GM18873 (cell line): ENCODE results near the gene FAM53C.
"Not testable (repeated sequence)": the region's sequence is repeated elsewhere in the genome, so short reads cannot be mapped to it uniquely, and the experiment has no call there.

Experiments
- ATAC-seq: cut with Tn5 transposase; IDR thresholded peaks from one replicate; pipeline ENCODE4 v1.9.1; 2021; ENCODE audit warnings: mild to moderate bottlenecking, moderate library complexity, moderate number of reproducible peaks; ENCODE audit not compliant: unreplicated experiment, low FRiP score

The FAM53C gene

DNA sequence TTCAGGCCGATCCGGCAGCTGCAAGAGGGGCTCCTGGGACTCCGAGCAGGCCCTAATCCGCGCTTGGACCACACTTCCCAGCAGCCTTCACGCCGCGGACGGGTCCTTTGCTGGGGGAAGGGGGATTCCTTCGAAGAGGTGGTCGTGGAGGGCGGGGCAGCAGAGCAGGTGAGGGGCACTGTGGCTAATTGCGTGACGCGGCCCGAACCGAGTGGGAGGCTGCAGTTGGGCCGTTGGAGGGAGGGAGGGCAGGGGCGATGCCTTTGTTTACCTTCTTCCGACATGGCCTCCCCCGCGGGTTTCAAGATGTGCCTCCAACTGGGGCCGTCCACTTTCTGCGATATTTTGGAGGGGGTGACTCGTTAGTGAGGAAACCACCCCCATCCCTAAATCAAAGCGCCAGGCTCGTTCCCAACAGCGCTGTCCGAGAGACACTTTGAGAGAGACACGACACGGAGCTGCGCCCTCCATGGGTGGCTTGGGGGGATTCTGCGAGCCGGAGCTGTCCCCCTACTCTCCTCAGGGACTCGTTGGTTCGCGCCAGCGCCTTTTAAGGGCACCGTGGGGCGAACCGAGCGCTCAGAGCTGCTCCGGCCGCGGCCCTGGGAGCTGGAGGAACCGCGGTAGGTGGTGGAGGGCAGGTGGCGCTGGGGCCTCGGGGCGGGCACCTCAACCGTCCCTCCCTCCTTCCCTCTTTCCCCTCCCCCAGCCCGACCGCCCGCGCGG lies at the start of gene FAM53C:
TSS of gene FAM53C (plus strand) at position 582 of the 726 bp plus-strand sequence. CDS start 3,070 bp downstream, outside the sequence.
- peak; percentile 64 for ATAC-seq

DNA sequence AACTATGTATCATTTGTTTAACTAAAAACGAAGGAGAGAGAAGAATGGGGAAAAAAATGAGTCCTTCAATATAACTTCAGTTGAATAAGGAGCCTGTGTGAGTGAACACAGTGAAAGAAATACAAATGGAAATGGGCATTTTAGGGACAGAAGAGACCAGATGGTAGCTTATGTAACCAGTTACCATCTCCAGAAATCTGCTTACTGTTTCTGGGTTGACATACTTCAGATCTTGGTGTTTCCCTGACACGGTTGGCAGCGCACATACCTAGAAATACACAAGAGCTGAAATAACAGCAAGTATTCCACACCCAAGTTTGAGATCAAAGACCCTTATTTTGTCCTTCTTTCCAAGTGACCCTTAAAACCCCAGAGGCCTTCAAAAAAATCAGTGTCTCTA lies 48.8 kb upstream of the FAM53C start:
- ATAC-seq, result no peak

DNA sequence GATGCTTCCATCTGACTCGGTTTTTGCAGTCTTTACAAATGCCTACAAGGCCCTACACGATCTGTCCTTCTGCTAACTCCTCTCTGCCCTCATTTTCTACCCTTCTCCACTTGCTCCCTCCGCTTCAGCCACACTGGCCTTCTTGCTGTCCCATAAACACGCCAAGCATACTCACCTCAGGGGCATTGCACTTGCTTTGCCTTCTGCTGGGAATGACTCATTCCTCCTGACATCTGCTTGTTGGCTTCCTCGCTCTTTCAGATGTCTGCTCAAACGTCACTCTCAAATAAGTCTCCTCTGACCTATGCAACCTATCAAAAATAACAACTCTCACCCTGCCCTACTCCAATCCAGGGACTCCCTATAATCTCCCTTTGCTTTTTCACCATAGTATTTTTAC lies 34.7 kb upstream of the FAM53C start:
- no peak for ATAC-seq

DNA sequence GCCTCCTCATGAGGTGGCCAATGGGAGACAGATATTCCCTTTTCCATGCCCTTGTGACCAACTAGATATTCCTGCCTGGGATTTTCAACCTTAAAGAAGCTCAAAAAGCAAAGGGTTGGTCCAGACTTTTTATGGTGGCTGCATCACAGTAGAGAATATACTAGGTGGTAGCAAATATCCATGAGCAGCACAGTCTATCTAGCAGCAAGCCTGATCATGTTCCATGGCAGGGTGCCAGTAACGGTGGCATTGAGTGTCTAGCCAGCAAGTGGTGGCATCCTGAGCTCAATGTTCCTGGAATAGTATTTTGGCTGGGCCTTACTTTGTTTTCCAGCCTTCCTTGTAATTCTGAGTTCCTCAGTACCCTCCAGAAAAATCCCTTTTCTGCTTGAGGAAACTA lies 32.3 kb upstream of the FAM53C start:
- ATAC-seq, result no peak

DNA sequence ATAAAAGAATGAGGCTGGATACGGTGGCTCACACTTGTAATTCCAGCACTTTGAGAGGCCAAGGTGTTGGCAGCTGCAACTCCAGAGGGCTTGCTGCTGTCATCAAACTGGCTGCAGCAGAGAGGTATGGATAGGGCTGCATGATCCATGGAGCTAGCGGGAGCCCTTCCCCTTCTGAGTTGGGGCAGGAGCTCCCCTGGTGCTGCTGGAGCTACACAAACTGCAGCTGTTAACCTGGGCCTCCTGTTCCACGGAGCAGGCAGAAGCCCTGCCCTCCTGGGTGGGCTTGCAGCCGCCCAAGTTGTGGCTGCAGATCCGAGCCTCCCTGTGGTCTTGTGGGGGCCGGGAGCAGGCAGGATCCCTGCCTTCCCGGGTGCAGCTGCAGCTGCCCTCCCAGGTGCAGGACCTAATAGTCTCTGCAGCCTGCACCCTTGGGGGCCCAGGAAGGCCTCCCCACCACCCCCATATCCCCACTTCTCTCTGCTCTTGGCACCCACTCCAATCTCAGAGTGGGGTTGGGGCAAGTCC lies 22.3 kb upstream of the FAM53C start:
- no peak for ATAC-seq

DNA sequence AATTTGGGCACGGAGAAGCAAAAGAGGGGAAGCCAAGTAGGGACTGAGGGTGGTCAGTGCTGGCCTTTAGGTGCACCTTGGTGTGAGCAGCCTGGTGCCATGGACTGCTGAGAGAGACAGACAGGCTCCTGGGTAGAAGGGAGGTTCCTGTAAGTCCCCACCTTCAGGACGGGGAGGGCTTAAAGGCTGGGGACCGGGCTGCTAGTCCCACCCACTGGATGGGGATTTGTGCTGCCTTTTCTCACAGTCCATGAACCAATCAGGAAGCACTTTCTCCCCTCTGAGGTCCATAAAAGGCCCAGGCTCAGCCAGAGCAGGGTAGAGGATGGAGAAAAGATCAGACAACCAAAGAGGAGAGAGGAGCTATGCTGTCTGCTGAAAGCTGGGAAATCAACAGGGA lies 21.7 kb upstream of the FAM53C start:
- ATAC-seq, result no peak

DNA sequence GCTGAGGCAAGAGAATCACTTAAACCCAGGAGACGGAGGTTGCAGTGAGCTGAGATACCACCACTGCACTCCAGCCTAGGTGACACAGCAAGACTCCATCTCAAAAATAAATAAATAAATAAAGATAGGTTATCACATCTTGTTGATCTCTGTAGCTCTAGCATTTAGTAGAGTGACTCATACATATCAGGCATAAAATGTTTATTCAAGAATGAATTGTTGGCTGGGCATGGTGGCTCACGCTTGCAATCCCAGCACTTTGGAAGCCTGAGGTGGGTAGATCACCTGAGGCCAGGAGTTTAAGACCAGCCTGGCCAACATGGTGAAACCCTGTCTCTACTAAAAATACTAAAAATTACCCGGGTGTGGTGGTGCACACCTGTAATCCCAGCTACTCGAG lies 19.9 kb upstream of the FAM53C start:
- ATAC-seq, result not testable (repeated sequence)

DNA sequence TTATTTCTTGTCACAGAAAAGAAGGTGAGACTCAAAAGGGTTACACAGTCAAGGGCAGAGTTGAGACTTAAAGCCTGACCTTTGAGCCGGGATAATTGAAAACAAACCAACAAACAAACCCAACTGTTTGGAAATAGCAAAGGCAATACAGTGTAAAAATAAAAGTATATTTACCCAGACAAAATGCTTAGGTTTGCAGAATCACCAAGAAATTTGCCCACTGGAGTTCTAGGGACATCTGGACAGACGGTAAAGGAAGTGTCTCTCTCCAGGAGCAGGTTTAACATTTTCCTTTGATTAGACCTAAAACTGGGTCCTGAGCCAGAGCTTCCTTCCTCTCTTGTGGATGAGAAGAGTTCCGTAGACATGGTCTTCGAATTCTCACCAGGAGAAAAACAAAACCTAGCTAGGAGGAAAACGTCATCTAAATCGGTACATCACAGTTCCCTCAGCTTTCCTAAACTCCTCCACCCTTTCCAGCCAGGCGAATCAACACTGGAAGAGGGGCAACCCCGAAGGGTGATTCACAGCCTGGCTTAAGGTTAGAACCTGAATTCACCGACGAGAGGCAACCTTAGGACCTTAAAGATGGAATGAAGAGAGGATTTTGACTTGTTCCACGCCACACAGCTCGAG lies 7.1 kb upstream of the FAM53C start:
- ATAC-seq, result no peak

DNA sequence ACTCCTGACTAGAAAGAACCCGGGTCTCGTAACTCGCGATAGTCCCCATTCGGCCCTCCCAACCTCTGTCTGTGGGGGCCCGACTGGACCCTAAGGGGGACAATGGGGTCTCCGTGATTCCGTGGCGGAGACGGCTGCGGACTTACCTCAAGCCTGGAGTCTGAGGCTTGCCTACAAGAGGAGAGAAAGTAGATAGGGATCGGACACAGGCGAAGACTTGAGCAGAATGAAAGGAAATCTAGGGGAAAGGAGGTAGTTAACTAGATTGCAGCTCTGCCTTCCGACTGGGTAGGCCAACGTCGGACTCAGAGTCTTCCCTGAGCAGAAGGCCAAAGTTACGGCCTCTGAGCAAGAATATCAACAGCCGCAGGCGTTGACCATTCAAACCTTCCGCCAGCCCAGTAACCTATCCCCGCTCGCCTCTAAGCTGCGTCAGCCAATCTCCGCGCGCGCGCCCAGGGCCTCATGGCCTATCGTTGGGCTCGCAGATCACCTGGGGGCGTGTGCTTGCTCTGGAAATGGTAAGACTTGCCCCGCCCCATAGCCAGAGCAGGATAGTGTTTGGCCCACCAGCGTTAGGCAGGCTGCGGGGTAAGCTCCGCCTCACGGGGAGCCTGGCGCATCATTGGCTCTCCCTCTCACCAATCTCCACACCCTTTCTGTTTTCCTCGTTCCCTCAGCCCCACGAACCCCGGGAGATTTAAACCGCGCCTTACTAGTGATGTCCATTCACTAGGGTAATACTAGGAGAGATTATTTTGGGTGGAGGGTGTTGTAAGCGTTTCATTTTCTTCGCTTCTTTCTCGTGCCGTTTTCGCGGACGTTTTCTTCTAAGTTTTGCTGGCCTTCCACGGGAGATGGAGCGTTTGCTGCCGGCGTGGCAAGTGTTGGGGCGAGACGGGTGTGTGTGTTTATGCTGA lies 6.4 kb upstream of the FAM53C start, which contains the start of gene CDC25C:
TSS of gene CDC25C (minus strand) at position 356 of the 920 bp plus-strand sequence. CDS start 624 bp downstream, outside the sequence.
- peak; percentile 98 for ATAC-seq

DNA sequence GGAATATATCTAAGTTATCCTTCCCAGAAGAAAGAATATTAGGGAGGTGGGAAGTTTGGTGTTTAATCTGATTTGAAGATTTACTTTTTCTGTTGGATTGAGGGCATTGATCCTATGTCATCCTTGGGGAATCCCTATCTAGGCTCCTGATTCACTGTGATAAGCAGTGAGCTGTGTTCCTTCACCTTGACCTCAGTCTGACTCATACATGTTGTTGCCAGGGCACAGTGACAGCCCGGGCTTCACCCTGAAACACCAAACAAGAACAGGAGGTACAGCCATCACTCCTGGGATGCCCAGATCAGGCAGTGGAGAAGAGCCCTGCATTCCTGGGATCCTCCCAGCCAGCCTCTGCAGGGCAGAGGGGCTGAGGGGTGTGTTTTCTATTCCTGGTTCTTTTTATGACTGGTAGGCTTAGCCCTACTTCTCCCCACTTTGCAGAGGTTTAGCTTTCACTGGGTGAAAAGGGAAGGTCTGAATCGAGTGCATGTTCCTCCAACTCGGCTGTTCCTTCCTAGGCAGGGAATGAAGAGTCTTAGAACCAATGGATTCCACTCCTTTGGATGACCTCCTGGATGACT lies 3.1 kb upstream of the FAM53C start:
- ATAC-seq, result no peak

DNA sequence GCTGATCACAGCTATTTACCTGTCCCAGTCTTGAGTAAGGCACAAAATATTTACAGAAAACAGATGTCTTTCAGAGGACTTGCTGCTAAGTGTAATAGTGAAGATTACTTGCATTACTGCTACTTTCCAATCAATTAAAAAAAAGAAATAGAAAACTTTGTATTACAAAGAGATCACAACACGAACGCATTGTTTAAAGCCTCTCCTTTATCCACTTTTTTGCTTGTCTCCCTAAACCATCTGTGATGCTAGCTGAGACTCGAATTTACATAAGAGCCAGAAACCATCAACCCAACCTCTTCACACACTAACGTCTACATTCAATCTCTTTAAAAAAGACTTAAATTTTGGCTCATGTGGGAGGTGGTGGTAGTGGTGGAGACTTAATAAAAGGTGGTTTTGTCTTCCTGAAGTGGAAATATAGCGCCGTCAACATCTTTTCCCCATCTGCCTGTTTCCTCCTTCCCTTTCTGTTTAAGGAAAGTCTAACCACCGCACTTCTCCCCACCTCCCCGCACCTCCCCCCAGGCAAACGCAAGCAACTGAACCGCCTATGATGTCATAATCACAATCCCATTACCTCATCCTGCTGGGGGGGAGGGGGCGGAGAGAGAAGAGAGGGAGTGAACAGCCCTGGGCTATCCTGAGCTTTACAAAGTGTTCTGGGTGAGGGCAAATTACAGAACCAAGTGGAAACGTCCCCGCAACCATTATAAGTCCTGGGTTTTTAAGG lies 948 bp upstream of the FAM53C start:
- ATAC-seq, result peak; percentile 7

DNA sequence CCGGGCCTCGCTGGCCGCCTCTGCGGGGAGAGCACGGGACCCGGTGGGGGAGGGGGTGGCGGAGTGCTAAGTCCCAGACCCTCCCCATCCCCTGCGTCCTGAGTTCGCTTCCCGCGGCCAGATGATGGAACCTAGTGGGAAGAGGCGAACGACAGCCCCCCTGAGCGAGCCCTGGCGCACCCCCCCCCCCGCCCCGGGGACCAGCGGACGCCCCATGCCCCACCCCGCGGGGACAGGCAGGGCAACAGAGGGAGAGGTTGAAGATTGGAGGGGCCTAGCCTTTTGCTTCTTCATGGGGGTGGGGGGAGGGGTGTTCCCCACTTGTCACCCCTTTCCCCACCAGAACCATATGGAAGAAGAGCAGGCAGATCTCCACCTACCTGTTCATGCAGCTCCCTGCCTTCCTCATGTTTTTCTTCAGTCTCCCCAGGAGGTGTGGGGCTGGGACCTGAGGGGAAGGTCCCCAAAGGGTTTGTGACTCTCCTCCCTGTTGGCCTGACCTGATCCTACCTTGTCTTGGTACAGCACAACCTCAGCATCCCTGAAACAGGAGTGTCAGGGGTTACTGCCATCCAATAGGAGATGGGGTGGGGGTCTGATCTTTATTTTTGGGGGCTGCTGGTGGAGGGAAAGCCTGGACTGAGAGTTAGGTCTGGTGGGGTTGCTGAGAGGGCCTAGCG lies 485 bp downstream of the FAM53C start:
- peak; percentile 2 for ATAC-seq

DNA sequence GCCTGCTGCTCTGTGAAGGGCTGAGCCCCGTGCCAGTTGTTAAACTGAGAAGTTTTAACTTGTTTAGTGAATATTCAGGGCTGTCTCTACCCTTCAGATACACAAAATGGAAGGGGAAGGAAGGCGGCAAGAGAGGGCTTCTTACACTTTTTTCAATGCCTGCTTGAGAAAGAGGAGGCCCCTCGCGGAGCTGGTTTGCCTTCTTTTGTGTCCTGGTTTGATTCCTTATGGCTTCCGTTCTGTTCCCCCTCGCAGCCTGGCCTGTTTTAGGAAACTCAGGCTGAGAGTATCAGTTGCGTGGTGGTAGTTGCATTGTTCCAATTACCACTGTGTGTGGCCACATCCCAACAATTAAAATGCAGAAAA lies 1.0 kb downstream of the FAM53C start:
- no peak for ATAC-seq

DNA sequence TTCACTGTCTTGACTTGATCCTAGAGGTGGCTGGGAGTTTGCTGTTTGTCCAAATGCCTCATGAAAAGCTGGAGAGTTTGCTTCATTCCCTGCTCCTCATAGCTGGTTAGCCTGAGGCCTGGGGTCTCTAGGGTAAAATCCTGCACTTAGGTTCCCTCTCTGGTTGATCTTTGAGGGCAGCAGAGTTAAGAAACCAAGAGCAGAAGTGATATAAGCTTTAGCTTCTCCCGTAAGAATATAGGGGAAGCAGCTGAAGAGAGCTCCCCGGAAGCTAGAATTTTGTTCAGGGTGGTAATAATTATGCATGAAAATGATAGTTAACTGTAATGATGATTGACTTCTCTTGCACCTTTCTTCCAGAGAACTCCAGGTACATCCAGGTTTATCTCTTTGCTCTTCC lies 1.4 kb downstream of the FAM53C start:
- no peak for ATAC-seq

DNA sequence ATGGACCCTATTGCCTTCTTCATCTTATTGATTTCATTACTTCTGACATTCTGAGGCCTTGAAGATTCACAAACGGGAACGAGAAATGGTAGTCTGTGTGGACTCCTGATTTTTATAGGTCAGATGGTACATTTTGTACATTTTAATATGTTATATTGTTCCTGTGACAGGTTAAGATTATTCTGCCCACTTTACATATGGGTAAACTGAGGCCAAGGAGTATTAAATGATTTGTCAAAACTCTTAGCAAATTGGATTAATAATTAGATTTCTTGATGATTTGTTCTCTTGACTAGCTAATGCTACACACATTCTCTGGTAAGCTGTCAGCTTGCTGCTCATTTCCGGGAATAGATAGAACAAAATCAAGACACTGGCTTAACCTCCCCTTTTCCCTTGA lies 1.9 kb downstream of the FAM53C start:
- ATAC-seq, result no peak

DNA sequence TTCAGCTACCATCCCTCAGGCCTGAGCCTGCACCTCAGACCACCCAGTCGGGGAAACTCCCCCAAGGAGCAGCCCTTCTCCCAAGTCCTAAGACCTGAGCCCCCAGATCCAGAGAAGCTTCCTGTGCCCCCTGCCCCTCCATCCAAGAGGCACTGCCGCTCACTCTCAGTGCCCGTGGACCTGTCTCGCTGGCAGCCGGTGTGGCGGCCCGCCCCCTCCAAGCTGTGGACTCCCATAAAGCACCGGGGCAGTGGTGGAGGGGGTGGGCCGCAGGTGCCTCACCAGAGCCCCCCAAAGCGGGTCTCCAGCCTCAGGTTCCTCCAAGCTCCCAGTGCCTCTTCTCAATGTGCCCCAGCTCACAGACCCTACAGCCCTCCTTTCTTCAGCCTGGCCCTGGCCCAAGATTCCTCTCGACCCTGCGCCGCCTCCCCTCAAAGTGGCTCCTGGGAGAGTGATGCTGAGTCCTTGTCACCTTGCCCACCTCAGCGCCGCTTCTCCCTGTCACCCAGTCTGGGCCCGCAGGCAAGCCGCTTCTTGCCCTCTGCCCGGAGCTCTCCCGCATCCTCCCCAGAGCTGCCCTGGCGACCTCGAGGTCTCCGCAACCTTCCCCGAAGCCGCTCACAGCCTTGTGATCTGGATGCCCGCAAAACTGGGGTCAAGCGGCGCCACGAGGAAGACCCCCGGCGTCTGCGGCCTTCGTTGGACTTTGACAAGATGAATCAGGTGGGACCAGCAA lies 7.0 kb downstream of the FAM53C start:
- no peak for ATAC-seq

DNA sequence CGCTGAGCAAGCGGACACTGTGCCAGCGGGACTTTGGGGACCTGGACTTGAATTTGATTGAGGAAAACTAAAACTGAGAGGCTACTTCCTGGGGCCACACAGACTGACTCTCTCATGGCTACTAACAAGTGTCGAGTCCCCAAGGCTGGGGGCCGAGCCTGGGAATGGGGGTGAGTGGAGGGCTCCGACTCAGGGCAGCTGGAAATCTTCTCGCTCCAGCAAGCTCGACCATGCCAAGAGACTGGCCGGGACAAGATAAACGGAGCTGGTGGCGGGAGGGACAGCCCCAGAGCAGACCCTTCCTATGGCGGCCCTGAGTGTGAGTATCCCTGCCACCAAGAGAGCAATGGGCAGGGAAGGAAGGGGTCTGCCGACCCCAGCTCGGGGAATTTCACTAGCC lies 8.8 kb downstream of the FAM53C start:
- no peak for ATAC-seq

DNA sequence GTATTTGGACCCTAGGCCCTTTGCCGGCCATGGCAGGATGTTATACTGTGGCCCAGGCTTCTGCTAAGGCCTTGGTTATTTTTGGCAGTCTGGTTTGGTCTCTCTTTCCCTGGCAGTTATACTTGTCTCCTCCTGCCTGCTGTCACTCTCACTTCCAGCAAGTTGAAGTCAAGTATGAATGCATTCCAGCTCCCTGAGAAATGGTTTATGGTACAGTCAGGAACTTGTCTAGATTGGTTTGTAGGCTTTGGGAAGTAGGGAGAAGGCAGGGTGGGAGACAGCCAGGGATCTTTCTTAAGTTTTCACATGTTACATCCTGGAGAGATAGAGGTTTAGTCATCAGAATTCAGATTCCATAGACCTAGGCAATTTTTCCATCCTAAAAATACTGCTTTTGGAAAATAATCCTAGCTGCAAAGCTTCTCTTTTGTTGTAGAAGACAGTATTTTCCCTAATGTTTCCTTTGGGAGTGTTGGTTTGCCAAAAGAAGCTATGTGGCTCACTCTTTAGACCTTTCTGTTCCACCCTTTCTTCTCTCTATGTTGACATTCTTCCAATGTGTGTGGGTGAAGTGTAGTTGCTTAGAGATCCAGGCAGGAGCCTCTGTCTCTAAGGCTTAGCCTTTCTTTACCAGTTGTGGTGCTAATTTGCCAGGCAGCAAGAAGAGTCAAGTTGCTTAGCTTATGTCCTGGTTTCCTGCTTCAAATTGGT lies 11.9 kb downstream of the FAM53C start:
- ATAC-seq, result no peak
